Neuronal stem cell (in vitro differentiated cells): Measurements from ENCODE around the gene CYP4F3.

ENCODE experiments used
- DNase-seq: peaks from one replicate; pipeline ENCODE4 v3.0.0-alpha.2; 2013; ENCODE audit warnings: low spot score
- H2AFZ ChIP-seq: one replicate; pipeline ENCODE4 v1.6.1; 2013; ENCODE audit warnings: mild to moderate bottlenecking, low read length, inconsistent platforms
- H2AK5ac ChIP-seq: 2 replicates; pipeline ENCODE4 v1.6.1; 2013; ENCODE audit warnings: low read depth, mild to moderate bottlenecking, inconsistent platforms, low read length, moderate library complexity, mixed read lengths
- H2BK120ac ChIP-seq: 2 replicates; pipeline ENCODE4 v1.6.1; 2013; ENCODE audit warnings: low read depth, mild to moderate bottlenecking, inconsistent platforms, low read length, moderate library complexity, mixed read lengths
- H2BK12ac ChIP-seq: one replicate; pipeline ENCODE4 v1.6.1; 2013; ENCODE audit warnings: low read length, inconsistent platforms
- H2BK15ac ChIP-seq: 2 replicates; pipeline ENCODE4 v1.6.1; 2013; ENCODE audit warnings: mild to moderate bottlenecking, low read length, inconsistent platforms, mixed read lengths
- H2BK5ac ChIP-seq: one replicate; pipeline ENCODE4 v1.6.1; 2013; ENCODE audit warnings: inconsistent platforms, mild to moderate bottlenecking, low read length, moderate library complexity
- H3K14ac ChIP-seq: one replicate; pipeline ENCODE4 v1.6.1; 2013; ENCODE audit warnings: low read length, inconsistent platforms
- H3K18ac ChIP-seq: 2 replicates; pipeline ENCODE4 v1.6.1; 2013; ENCODE audit warnings: low read length, inconsistent platforms
- H3K23ac ChIP-seq: 2 replicates; pipeline ENCODE4 v1.6.1; 2013; ENCODE audit warnings: low read depth, mild to moderate bottlenecking, mixed read lengths, low read length, inconsistent platforms; ENCODE audit not compliant: poor library complexity
- H3K27ac ChIP-seq: replicated peaks from 3 replicates; pipeline ENCODE4 v1.5.1; 2013; ENCODE audit warnings: low read length, inconsistent platforms
- H3K27me3 ChIP-seq, 3 experiments: 2 replicates each; pipeline ENCODE4 v1.6.1; 2013; ENCODE audit warnings: low read length in 3 of 3, mild to moderate bottlenecking in 2 of 3, inconsistent platforms in 1 of 3, low read depth in 1 of 3, mixed read lengths in 1 of 3, moderate library complexity in 1 of 3; ENCODE audit not compliant: control insufficient read depth in 3 of 3, insufficient read depth in 3 of 3
- H3K36me3 ChIP-seq, 2 donors: replicated peaks in 1 of 2; 2 replicates each; pipeline ENCODE4 v1.6.1; 2013; ENCODE audit warnings: low read length in 2 of 2; ENCODE audit not compliant: control insufficient read depth in 2 of 2, insufficient read depth in 2 of 2
- H3K4ac ChIP-seq: 2 replicates; pipeline ENCODE4 v1.6.1; 2013; ENCODE audit warnings: inconsistent platforms, mild to moderate bottlenecking, low read length, moderate library complexity
- H3K4me1 ChIP-seq, 2 donors: 1 replicate in 1 of 2; 2 replicates in 1 of 2; pipeline ENCODE4 v1.6.1; 2013; ENCODE audit warnings: low read length in 2 of 2, low read depth in 1 of 2; ENCODE audit not compliant: control insufficient read depth in 2 of 2, insufficient read depth in 1 of 2
- H3K4me2 ChIP-seq: one replicate; pipeline ENCODE4 v1.6.1; 2013; ENCODE audit warnings: mild to moderate bottlenecking, low read length, inconsistent platforms; ENCODE audit not compliant: insufficient read depth, poor library complexity, severe bottlenecking
- H3K4me3 ChIP-seq, 2 donors: 2 replicates each; pipeline ENCODE4 v1.5.1; 2013; ENCODE audit warnings: low read length in 2 of 2, mild to moderate bottlenecking in 2 of 2, inconsistent platforms in 1 of 2, moderate library complexity in 1 of 2
- H3K79me1 ChIP-seq: one replicate; pipeline ENCODE4 v1.6.1; 2013; ENCODE audit warnings: low read depth, mild to moderate bottlenecking, inconsistent platforms, low read length, moderate library complexity
- H3K9ac ChIP-seq: one replicate; pipeline ENCODE4 v1.6.1; 2013; ENCODE audit warnings: mild to moderate bottlenecking, low read depth, low read length, inconsistent platforms; ENCODE audit not compliant: poor library complexity
- H3K9me3 ChIP-seq, 2 donors: replicated peaks in 1 of 2; 2 replicates each; pipeline versions ENCODE3 to v1.6.1; 2013; ENCODE audit warnings: low read length in 2 of 2, mild to moderate bottlenecking in 2 of 2, inconsistent platforms in 1 of 2, low read depth in 1 of 2, mixed read lengths in 1 of 2, moderate library complexity in 1 of 2; ENCODE audit not compliant: control insufficient read depth in 2 of 2, insufficient read depth in 1 of 2
- H4K8ac ChIP-seq: one replicate; pipeline ENCODE4 v1.6.1; 2013; ENCODE audit warnings: low read depth, mild to moderate bottlenecking, inconsistent platforms, low read length, moderate library complexity
- H4K91ac ChIP-seq: one replicate; pipeline ENCODE4 v1.6.1; 2013; ENCODE audit warnings: low read length, low read depth, mild to moderate bottlenecking, inconsistent platforms; ENCODE audit not compliant: poor library complexity
- WGBS, 2 donors: extraction: QIAGEN DNeasy Blood & Tissue Kit; methylation state at CpG; one replicate each; pipeline ENCODE4 v1.1.7; 2013; ENCODE audit warnings: missing lambda C conversion rate in 2 of 2, mixed read lengths in 1 of 2; ENCODE audit not compliant: insufficient read length in 2 of 2, insufficient replicate concordance in 1 of 2; ENCODE audit errors: extremely low coverage in 2 of 2; 5-methylcytosine and 5-hydroxymethylcytosine counted together

The CYP4F3 gene

GRCh38 chr19:15663247-15663646 lies 22.6 kb downstream of the CYP4F3 start:
- Histone ChIP-seq H2AK5ac (no peak overlapping the region), H3K27me3 (no peaks in the 10 kb centered on the region), H3K9me3 (peaks cover 0 to 23% of the 10 kb centered on the region in 2 donors), H2AFZ (no peak overlapping the region), H2BK15ac (no peak overlapping the region), H2BK12ac (no peak overlapping the region), H3K14ac (no peak overlapping the region), H4K91ac (no peak overlapping the region), H3K18ac (no peak overlapping the region), H3K79me1 (no peaks in the 10 kb centered on the region), H3K27ac (no peak overlapping the region), H4K8ac (no peak overlapping the region), H3K36me3 (peaks cover 0 to 1% of the 10 kb centered on the region in 2 donors), H3K23ac (no peak overlapping the region), H2BK5ac (no peak overlapping the region), H3K4me2 (no peak overlapping the region), H3K4ac (no peak overlapping the region), H3K4me3 (no peak overlapping the region), H3K4me1 (no peaks in the 10 kb centered on the region), H3K9ac (no peak overlapping the region), H2BK120ac (no peak overlapping the region)
- no peak for DNase-seq
- WGBS, 2 donors: no CpG with 5 or more reads among the region's 4 CpGs

- Histone ChIP-seq H3K9ac (no peak overlapping the region), H2BK120ac (no peak overlapping the region), H4K8ac (no peak overlapping the region), H2BK5ac (no peak overlapping the region), H4K91ac (no peak overlapping the region), H3K27me3 (no peaks in the 10 kb centered on the region), H2AK5ac (no peak overlapping the region), H3K23ac (no peak overlapping the region), H3K36me3 (peaks cover 0 to 1% of the 10 kb centered on the region in 2 donors), H3K4ac (no peak overlapping the region), H3K18ac (no peak overlapping the region), H3K79me1 (no peaks in the 10 kb centered on the region), H3K4me1 (no peaks in the 10 kb centered on the region), H3K14ac (no peak overlapping the region), H3K4me3 (no peak overlapping the region), H3K4me2 (no peak overlapping the region), H3K27ac (no peak overlapping the region), H2BK12ac (no peak overlapping the region), H3K9me3 (peaks cover 0 to 35% of the 10 kb centered on the region in 2 donors), H2AFZ (no peak overlapping the region), H2BK15ac (no peak overlapping the region)
- WGBS, 2 donors: no CpG with 5 or more reads among the region's 1 CpG
- no peak for DNase-seq
These were observed 25.5 kb downstream of the CYP4F3 start for GRCh38 chr19:15666186-15666585.

DNA sequence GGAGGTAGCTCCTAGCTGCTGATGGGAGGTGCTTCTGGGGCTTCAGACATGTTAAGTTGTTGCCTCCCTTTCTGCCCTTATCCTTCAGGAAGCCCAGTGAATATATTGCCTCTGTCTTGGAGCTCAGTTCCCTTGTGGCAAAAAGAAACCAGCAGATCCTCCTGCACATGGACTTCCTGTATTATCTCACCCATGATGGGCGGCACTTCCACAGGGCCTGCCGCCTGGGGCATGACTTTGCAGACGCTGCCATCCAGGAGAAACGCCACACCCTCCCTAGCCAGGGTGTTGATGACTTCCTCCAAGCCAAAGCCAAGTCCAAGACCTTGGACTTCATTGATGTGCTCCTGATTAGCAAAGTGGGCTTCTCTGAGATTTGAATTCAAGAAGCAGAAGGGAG lies 26.2 kb downstream of the CYP4F3 start:
- H2AFZ ChIP-seq: no peak overlapping the region
- no peak overlapping the region for H3K9ac ChIP-seq
- H3K14ac ChIP-seq: no peak overlapping the region
- no peak overlapping the region for H3K4me3 ChIP-seq
- H3K9me3 ChIP-seq: peaks cover 0 to 39% of the 10 kb centered on the region in 2 donors
- H3K4ac ChIP-seq: no peak overlapping the region
- H2BK15ac ChIP-seq: no peak overlapping the region
- no peaks in the 10 kb centered on the region for H3K4me1 ChIP-seq
- H3K18ac ChIP-seq: no peak overlapping the region
- no peak overlapping the region for H4K8ac ChIP-seq
- no peak overlapping the region for H3K27ac ChIP-seq
- H3K36me3 ChIP-seq: peaks cover 0 to 1% of the 10 kb centered on the region in 2 donors
- H2BK5ac ChIP-seq: no peak overlapping the region
- no peak overlapping the region for H2BK120ac ChIP-seq
- no peaks in the 10 kb centered on the region for H3K27me3 ChIP-seq
- H3K23ac ChIP-seq: no peak overlapping the region
- no CpG with 5 or more reads among the region's 4 CpGs for WGBS, 2 donors
- no peak overlapping the region for H4K91ac ChIP-seq
- no peak overlapping the region for H3K4me2 ChIP-seq
- no peak overlapping the region for H2BK12ac ChIP-seq
- no peaks in the 10 kb centered on the region for H3K79me1 ChIP-seq
- H2AK5ac ChIP-seq: no peak overlapping the region
- DNase-seq: no peak

- no peak overlapping the region for H2AFZ ChIP-seq
- H4K8ac ChIP-seq: no peak overlapping the region
- H2BK5ac ChIP-seq: no peak overlapping the region
- peaks cover 2% of the 10 kb centered on the region for H3K79me1 ChIP-seq
- no peak overlapping the region for H3K18ac ChIP-seq
- no peak overlapping the region for H3K4ac ChIP-seq
- H3K4me3 ChIP-seq: no peak overlapping the region
- DNase-seq: no peak
- no peaks in the 10 kb centered on the region for H3K27me3 ChIP-seq
- H2BK12ac ChIP-seq: no peak overlapping the region
- H4K91ac ChIP-seq: no peak overlapping the region
- no peak overlapping the region for H2AK5ac ChIP-seq
- H3K9me3 ChIP-seq: peaks cover 0 to 37% of the 10 kb centered on the region in 2 donors
- no peaks in the 10 kb centered on the region for H3K36me3 ChIP-seq
- no peak overlapping the region for H3K27ac ChIP-seq
- H3K9ac ChIP-seq: no peak overlapping the region
- H3K14ac ChIP-seq: no peak overlapping the region
- H2BK15ac ChIP-seq: no peak overlapping the region
- no peak overlapping the region for H2BK120ac ChIP-seq
- WGBS, 2 donors: no CpG with 5 or more reads among the region's 3 CpGs
- no peaks in the 10 kb centered on the region for H3K4me1 ChIP-seq
- H3K4me2 ChIP-seq: no peak overlapping the region
- H3K23ac ChIP-seq: no peak overlapping the region
These were observed 28.7 kb downstream of the CYP4F3 start for GRCh38 chr19:15669440-15669839.
